DOHH2 (cell line): ENCODE data around the gene KLHL2.
"Not testable (repeated sequence)": the region's sequence is repeated elsewhere in the genome, so short reads cannot be mapped to it uniquely, and the experiment has no call there.

ENCODE experiments used
- H3F3A ChIP-seq: fragments of 200-600 bp; sonication (generic), shearing (Covaris generic); 2 replicates; pipeline ENCODE4 v1.6.0; 2016; ENCODE audit warnings: antibody characterized with exemption, mild to moderate bottlenecking; ENCODE audit not compliant: control insufficient read depth, insufficient read depth
- H3K27ac ChIP-seq: fragments of 200-600 bp; sonication (generic); 2 replicates; pipeline ENCODE4 v1.5.1; 2014; ENCODE audit warnings: low read depth, mild to moderate bottlenecking, low read length, moderate library complexity
- H3K27me3 ChIP-seq: fragments of 200-600 bp; sonication (generic); 2 replicates; pipeline ENCODE4 v1.6.1; 2014; ENCODE audit warnings: mild to moderate bottlenecking, low read length, mixed read lengths; ENCODE audit not compliant: control insufficient read depth
- H3K36me3 ChIP-seq: fragments of 200-600 bp; sonication (generic); 2 replicates; pipeline ENCODE4 v1.6.1; 2014; ENCODE audit warnings: mild to moderate bottlenecking, low read length, moderate library complexity, mixed read lengths; ENCODE audit not compliant: control insufficient read depth
- H3K4me1 ChIP-seq: fragments of 200-600 bp; sonication (generic); 2 replicates; pipeline ENCODE4 v1.6.1; 2014; ENCODE audit warnings: mild to moderate bottlenecking, low read length, mixed read lengths; ENCODE audit not compliant: control insufficient read depth
- H3K4me2 ChIP-seq: fragments of 200-600 bp; sonication (generic); 2 replicates; pipeline ENCODE4 v1.6.0; 2014; ENCODE audit warnings: mild to moderate bottlenecking, low read length, moderate library complexity
- H3K4me3 ChIP-seq: fragments of 200-600 bp; sonication (generic); 2 replicates; pipeline ENCODE4 v1.5.1; 2014; ENCODE audit warnings: mild to moderate bottlenecking, low read length, mixed read lengths
- H3K79me2 ChIP-seq: fragments of 200-600 bp; sonication (generic); 2 replicates; pipeline ENCODE4 v1.6.1; 2014; ENCODE audit warnings: mild to moderate bottlenecking, low read length, mixed read lengths; ENCODE audit not compliant: control insufficient read depth
- H3K9me2 ChIP-seq: fragments of 200-600 bp; sonication (generic); replicated peaks from 2 replicates; pipeline ENCODE4 v1.6.1; 2014; ENCODE audit warnings: mild to moderate bottlenecking, low read length, mixed read lengths; ENCODE audit not compliant: control insufficient read depth
- H3K9me3 ChIP-seq: fragments of 200-600 bp; sonication (generic); 2 replicates; pipeline ENCODE4 v1.6.1; 2014; ENCODE audit warnings: antibody characterized with exemption, low read length, mixed read lengths; ENCODE audit not compliant: control insufficient read depth, insufficient read depth
- H4K20me1 ChIP-seq: fragments of 200-600 bp; sonication (generic); 2 replicates; pipeline ENCODE4 v1.6.0; 2014; ENCODE audit warnings: low read depth, mild to moderate bottlenecking, antibody characterized with exemption, low read length, moderate library complexity; ENCODE audit not compliant: control insufficient read depth, insufficient read depth
- CTCF ChIP-seq: fragments of 200-600 bp; sonication (generic); IDR thresholded peaks from one replicate; pipeline ENCODE4 v1.5.1; 2014; ENCODE audit warnings: antibody characterized with exemption, mild to moderate bottlenecking, low read depth, low read length; ENCODE audit not compliant: poor library complexity, severe bottlenecking
- EZH2phosphoT487 ChIP-seq: fragments of 200-600 bp; sonication (generic); IDR thresholded peaks from 2 replicates; pipeline ENCODE4 v1.6.1; 2017; ENCODE audit warnings: borderline replicate concordance, mild to moderate bottlenecking, antibody characterized with exemption, low read length, moderate library complexity, mixed read lengths

KLHL2 gene

DNA sequence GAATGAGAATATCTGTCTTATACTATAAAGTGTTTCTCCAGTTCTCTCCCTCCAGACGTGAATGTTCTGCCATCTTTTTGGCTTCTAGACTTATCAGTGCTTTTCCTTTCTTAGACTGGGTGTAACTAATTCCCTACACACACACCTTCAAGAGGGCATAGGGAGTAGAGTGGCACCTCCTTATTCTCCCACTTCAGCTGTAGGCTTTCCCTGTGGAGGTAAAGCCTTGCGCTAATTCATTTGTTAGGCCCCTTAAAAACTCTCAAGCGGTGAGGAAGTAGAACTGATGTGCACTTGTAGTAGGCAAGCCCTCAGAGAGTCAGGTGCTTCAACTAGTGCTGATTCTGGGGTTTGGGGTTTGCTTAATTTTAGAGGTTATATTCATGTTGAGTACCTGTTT lies 10.0 kb downstream of the KLHL2 start:
- no peak overlapping the region for H3K4me3 ChIP-seq
- TF ChIP-seq EZH2phosphoT487 (no peak), CTCF (no peak)
- no peaks in the 10 kb centered on the region for H3K9me2 ChIP-seq
- H3K79me2 ChIP-seq, result peaks cover 44% of the 10 kb centered on the region
- no peak overlapping the region for H3K4me2 ChIP-seq
- no peaks in the 10 kb centered on the region for H3F3A ChIP-seq
- no peak overlapping the region for H3K27ac ChIP-seq
- H3K9me3 ChIP-seq, result no peaks in the 10 kb centered on the region
- H3K27me3 ChIP-seq, result no peaks in the 10 kb centered on the region
- no peaks in the 10 kb centered on the region for H4K20me1 ChIP-seq
- no peaks in the 10 kb centered on the region for H3K36me3 ChIP-seq
- H3K4me1 ChIP-seq, result peaks cover 46% of the 10 kb centered on the region

- not testable (repeated sequence) for H3F3A ChIP-seq, H3K36me3 ChIP-seq, H3K4me2 ChIP-seq, H3K4me3 ChIP-seq, H3K27me3 ChIP-seq, H4K20me1 ChIP-seq, H3K27ac ChIP-seq, H3K9me2 ChIP-seq, H3K9me3 ChIP-seq
- H3K79me2 ChIP-seq, result peaks cover 19% of the 10 kb centered on the region
- H3K4me1 ChIP-seq, result peaks cover 21% of the 10 kb centered on the region
Measured at GRCh38 chr4:165221306-165221705, 13.9 kb downstream of the KLHL2 start.

GRCh38 chr4:165221993-165222650 lies 14.8 kb downstream of the KLHL2 start:
- H3K27ac ChIP-seq, H3K27me3 ChIP-seq, H3K4me3 ChIP-seq, H3K9me2 ChIP-seq, H3F3A ChIP-seq, H3K9me3 ChIP-seq, H3K36me3 ChIP-seq, H4K20me1 ChIP-seq: not testable (repeated sequence)
- peak overlapping the region; percentile 40 for H3K4me2 ChIP-seq
- peaks cover 11% of the 10 kb centered on the region for H3K79me2 ChIP-seq
- peaks cover 13% of the 10 kb centered on the region for H3K4me1 ChIP-seq

GRCh38 chr4:165222651-165222994 lies 15.3 kb downstream of the KLHL2 start:
- H3K9me2 ChIP-seq, result no peaks in the 10 kb centered on the region
- TF ChIP-seq EZH2phosphoT487 (no peak), CTCF (no peak)
- no peaks in the 10 kb centered on the region for H4K20me1 ChIP-seq
- no peak overlapping the region for H3K27ac ChIP-seq
- no peak overlapping the region; the same call in 1 of the 2 replicates for H3K4me3 ChIP-seq
- peak overlapping the region; percentile 40 for H3K4me2 ChIP-seq
- no peaks in the 10 kb centered on the region for H3F3A ChIP-seq
- no peaks in the 10 kb centered on the region for H3K9me3 ChIP-seq
- H3K27me3 ChIP-seq, result no peaks in the 10 kb centered on the region
- H3K4me1 ChIP-seq, result peaks cover 9% of the 10 kb centered on the region
- H3K36me3 ChIP-seq, result no peaks in the 10 kb centered on the region
- peaks cover 6% of the 10 kb centered on the region for H3K79me2 ChIP-seq

DNA sequence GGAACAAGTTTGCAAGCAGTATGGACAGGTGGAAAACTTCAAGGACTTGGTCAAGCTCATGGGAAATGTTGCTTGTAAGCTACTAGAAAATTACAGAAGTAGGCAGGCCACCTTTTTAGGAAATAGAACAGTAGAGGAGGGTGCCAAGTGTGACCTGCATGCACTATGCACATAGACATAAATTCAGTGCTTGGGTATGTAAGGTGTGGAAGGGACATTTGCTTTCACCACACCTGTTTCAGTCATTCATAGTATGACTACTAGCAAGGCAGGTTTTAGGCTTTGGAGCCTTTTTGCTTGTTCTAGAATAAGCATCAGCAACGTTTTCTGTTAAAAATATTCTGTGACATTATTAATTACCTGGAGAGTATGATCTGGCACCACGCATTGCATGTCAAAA lies 20.0 kb downstream of the KLHL2 start:
- not testable (repeated sequence) for H3K4me1 ChIP-seq, H3K27me3 ChIP-seq, H4K20me1 ChIP-seq, H3K4me2 ChIP-seq, H3K4me3 ChIP-seq, H3K79me2 ChIP-seq, H3K9me3 ChIP-seq, H3K9me2 ChIP-seq, H3K36me3 ChIP-seq, H3K27ac ChIP-seq, H3F3A ChIP-seq

DNA sequence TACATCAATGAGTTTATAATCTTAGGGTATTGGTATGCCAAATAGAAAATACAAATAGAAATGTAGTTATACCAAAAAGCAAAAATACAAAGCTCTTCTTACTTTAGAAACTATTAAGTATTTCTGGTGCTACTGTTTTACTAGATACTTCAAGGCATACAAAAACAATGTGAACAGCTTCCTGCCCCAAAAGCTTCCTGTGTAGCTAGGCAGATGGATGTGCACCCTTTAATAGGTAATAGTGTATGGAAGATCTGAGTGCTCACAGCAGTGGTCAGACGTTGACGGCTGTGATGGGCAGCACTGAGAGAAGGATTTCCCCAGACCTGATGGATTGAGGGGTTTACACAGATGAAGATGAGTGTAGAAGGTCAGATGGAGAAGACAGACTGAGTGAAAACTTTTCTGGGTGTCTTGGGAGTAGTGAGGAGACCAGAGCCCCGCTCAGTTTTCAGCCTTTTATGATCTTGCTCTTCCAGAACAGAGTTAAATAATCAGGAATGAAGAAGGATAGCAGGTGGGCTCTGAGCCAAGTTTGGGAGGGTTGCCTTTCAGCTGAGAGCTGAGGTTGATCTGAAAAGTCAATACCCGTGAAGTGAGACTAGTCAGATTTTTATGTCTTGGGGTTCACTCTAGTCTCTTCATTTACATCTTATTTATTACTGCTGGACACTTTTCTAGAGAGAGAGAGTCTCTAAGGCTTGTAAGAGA lies 22.3 kb downstream of the KLHL2 start:
- H3K4me3 ChIP-seq, H3K36me3 ChIP-seq, H4K20me1 ChIP-seq, H3F3A ChIP-seq, H3K4me2 ChIP-seq, H3K9me3 ChIP-seq, H3K79me2 ChIP-seq, H3K9me2 ChIP-seq, H3K27ac ChIP-seq, H3K27me3 ChIP-seq, H3K4me1 ChIP-seq: not testable (repeated sequence)
